ENCODE data around the gene CAPZB. TPM values are rescaled to one million over a fixed set of nuclear protein-coding genes. Genes with fewer than 3 reads are reported as not detected.
A peak's percentile ranks its signal among the peaks of the same experiment; 100 is the strongest.

Gene CAPZB
- total RNA-seq, 1 donor from 2014 or later: 102 TPM

- Histone ChIP-seq H3K27ac (peak overlapping the region; percentile 62 to 93), H3K36me3 (no peaks in the 10 kb centered on the region), H3K4me1 (peaks cover 29 to 80% of the 10 kb centered on the region in 2 donors), H3K27me3 (no peaks in the 10 kb centered on the region), H3K4me3 (peak overlapping the region; percentile 0 to 7), H3K9me3 (no peaks in the 10 kb centered on the region)
- no peak for DNase-seq (ENCODE audit: low spot score in 2 of 2)
- intact Hi-C loops (cut with DNase I): no loop called here
- TF ChIP-seq CTCF (IDR thresholded peaks at IDR 0.05): no peak
Measured at GRCh38 chr1:19456968-19457441, 28.3 kb downstream of the CAPZB start.

DNA sequence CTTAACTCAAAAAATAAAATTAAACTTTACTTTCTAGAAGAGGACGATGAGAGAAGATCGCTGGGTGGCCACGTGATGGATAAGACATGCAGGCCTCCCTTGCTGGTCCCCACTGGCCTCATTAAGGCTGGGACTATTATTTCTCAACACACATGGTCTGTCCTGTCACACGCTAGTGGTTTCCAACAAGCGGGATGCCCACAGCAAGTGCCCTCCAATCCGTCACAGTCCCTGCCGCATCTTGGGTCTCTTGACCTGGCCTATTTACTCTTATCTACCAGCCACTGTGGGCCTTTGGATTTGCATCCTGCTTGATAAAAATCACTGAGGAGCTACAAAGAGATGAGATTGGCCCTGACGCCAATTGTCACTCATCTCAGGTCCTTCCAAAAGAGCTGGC, 30.0 kb downstream of the CAPZB start:
- no peak for TF ChIP-seq CTCF (IDR thresholded peaks at IDR 0.05)
- Histone ChIP-seq H3K9me3 (no peaks in the 10 kb centered on the region), H3K27me3 (no peaks in the 10 kb centered on the region), H3K27ac (peak overlapping the region; percentile 89 to 93), H3K4me1 (peaks cover 44 to 90% of the 10 kb centered on the region in 2 donors), H3K4me3 (no peak overlapping the region), H3K36me3 (no peaks in the 10 kb centered on the region)
- intact Hi-C loops (cut with DNase I): loop anchor here (2.0 kb wide), 1 partner anchor 29 kb away; the partner anchor contains the start of gene CAPZB
- DNase-seq (ENCODE audit: low spot score in 2 of 2): no peak

GRCh38 chr1:19454265-19455146, 30.8 kb downstream of the CAPZB start:
- intact Hi-C loops (cut with DNase I): loop anchor here (2.0 kb wide), 1 partner anchor 30 kb away; the partner anchor contains the start of gene CAPZB
- Histone ChIP-seq H3K27ac (peak overlapping the region; percentile 89 to 93), H3K36me3 (no peaks in the 10 kb centered on the region), H3K9me3 (no peaks in the 10 kb centered on the region), H3K4me1 (peaks cover 44 to 92% of the 10 kb centered on the region in 2 donors), H3K4me3 (peak overlapping the region in 1 of 2 donors; percentile 12), H3K27me3 (no peaks in the 10 kb centered on the region)
- no peak for DNase-seq (ENCODE audit: low spot score in 2 of 2)
- no peak for TF ChIP-seq CTCF (IDR thresholded peaks at IDR 0.05)

- H3K27me3 ChIP-seq: no peaks in the 10 kb centered on the region
- intact Hi-C loops (cut with DNase I): loop anchor here (2.0 kb wide), 2 partner anchors 31 to 55 kb away; partner anchors contain the start of gene CAPZB
- no peaks in the 10 kb centered on the region for H3K9me3 ChIP-seq
- peak overlapping the region in 1 of 2 donors; percentile 12 for H3K4me3 ChIP-seq
- no peak for DNase-seq (ENCODE audit: low spot score in 2 of 2)
- no peaks in the 10 kb centered on the region for H3K36me3 ChIP-seq
- H3K27ac ChIP-seq: peak overlapping the region; percentile 89 to 93
- TF ChIP-seq CTCF (IDR thresholded peaks at IDR 0.05): no peak
- H3K4me1 ChIP-seq: peaks cover 49 to 93% of the 10 kb centered on the region in 2 donors
Measured at GRCh38 chr1:19453741-19454201, 31.6 kb downstream of the CAPZB start.

DNA sequence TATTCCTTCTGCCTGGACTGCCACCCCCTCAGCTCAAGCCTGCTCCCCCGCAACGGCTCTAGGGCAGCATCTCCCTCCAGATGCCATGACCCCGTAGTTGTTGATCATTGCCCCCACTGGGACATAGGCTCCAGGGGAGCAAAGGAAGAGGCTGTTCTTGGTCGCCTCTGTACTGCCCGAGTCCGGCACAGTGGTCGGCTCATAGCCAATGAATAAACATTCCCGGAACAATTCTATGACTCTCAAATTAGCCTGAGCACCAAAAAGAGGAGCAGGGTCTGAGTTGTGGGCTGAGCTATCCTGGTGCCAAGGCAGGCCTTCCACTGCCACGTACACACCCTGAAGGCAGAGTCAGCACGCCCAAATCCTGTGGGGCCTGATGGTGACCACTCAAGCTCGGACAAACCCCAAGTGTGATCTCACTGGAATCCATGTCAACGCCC, 33.1 kb downstream of the CAPZB start:
- peaks cover 58 to 93% of the 10 kb centered on the region in 2 donors for H3K4me1 ChIP-seq
- peak; percentile 64 to 94 for DNase-seq (ENCODE audit: low spot score in 2 of 2)

More for the DNA sequence above, 33.1 kb downstream of the CAPZB start:
- H3K27ac ChIP-seq: peak overlapping the region; percentile 89 to 93
- intact Hi-C loops (cut with DNase I): loop anchor here (2.0 kb wide), 1 partner anchor 53 kb away; no protein-coding TSS in a partner anchor
- peak overlapping the region in 1 of 2 donors; percentile 0 for H3K4me3 ChIP-seq
- H3K27me3 ChIP-seq: no peaks in the 10 kb centered on the region
- no peaks in the 10 kb centered on the region for H3K9me3 ChIP-seq
- no peaks in the 10 kb centered on the region for H3K36me3 ChIP-seq
- no peak for TF ChIP-seq CTCF (IDR thresholded peaks at IDR 0.05)
